ENCODE data around the gene ABI2. TPM values are rescaled to one million over a fixed set of nuclear protein-coding genes. Genes with fewer than 3 reads are reported as not detected.

Gene ABI2
- total RNA-seq, 4 donors from 2014 or later: 10.1 to 28.4 (median 22.0) TPM

GRCh38 chr2:203446780-203447179 is 118.6 kb downstream of the ABI2 start:
- Histone ChIP-seq H3K36me3 (peaks cover 90% of the 10 kb centered on the region), H3K27me3 (no peaks in the 10 kb centered on the region), H3K4me3 (no peak overlapping the region), H3K4me1 (peaks cover 3% of the 10 kb centered on the region), H3K9me3 (no peaks in the 10 kb centered on the region), H3K27ac (no peak overlapping the region)
- 99% methylated on average over 3 of the region's 3 CpGs for WGBS
- TF ChIP-seq CTCF (IDR thresholded peaks at IDR 0.05) (no peak), POLR2A (IDR thresholded peaks at IDR 0.05) (no peak), POLR2AphosphoS5 (IDR thresholded peaks at IDR 0.05) (no peak), EP300 (IDR thresholded peaks at IDR 0.05) (no peak)
- DNase-seq (ENCODE audit: low spot score in 2 of 2): no peak

DNA sequence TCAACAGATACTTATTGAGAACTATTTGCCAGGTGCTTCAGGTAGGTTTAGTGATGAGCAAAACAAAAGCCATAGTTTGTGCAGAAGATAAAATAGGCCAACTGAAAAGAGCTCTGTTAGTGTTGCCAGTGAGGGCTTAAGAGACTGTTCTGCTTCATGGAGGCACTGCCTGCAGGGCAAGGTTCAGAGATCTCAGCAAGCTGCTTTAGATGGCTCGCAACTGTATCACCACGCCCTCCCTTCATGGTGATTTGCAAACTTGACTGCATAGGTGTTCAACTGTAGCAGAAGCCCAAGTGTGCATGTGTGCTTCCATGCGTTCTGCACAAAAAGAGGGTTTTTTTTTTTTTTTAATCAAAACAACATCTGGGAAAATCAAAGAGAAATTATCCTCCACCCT is 122.4 kb downstream of the ABI2 start:
- H3K27me3 ChIP-seq: no peaks in the 10 kb centered on the region
- no peak for TF ChIP-seq POLR2AphosphoS5 (IDR thresholded peaks at IDR 0.05)
- no peak for TF ChIP-seq POLR2A (IDR thresholded peaks at IDR 0.05)
- no peak for TF ChIP-seq CTCF (IDR thresholded peaks at IDR 0.05)
- no peak for TF ChIP-seq EP300 (IDR thresholded peaks at IDR 0.05)
- H3K27ac ChIP-seq: no peak overlapping the region
- no peak for DNase-seq (ENCODE audit: low spot score in 2 of 2)
- H3K4me3 ChIP-seq: no peak overlapping the region
- peaks cover 68% of the 10 kb centered on the region for H3K36me3 ChIP-seq
- no peaks in the 10 kb centered on the region for H3K9me3 ChIP-seq
- 80% methylated on average over 3 of the region's 3 CpGs for WGBS
- H3K4me1 ChIP-seq: peaks cover 10% of the 10 kb centered on the region

GRCh38 chr2:203451011-203451410 is 122.8 kb downstream of the ABI2 start:
- Histone ChIP-seq H3K4me3 (no peak overlapping the region), H3K4me1 (peaks cover 10% of the 10 kb centered on the region), H3K27ac (no peak overlapping the region), H3K27me3 (no peaks in the 10 kb centered on the region), H3K9me3 (no peaks in the 10 kb centered on the region), H3K36me3 (peaks cover 65% of the 10 kb centered on the region)
- no peak for DNase-seq (ENCODE audit: low spot score in 2 of 2)
- TF ChIP-seq POLR2AphosphoS5 (IDR thresholded peaks at IDR 0.05) (no peak), POLR2A (IDR thresholded peaks at IDR 0.05) (no peak), EP300 (IDR thresholded peaks at IDR 0.05) (no peak), CTCF (IDR thresholded peaks at IDR 0.05) (no peak)
- WGBS: 91% methylated on average over 2 of the region's 2 CpGs

DNA sequence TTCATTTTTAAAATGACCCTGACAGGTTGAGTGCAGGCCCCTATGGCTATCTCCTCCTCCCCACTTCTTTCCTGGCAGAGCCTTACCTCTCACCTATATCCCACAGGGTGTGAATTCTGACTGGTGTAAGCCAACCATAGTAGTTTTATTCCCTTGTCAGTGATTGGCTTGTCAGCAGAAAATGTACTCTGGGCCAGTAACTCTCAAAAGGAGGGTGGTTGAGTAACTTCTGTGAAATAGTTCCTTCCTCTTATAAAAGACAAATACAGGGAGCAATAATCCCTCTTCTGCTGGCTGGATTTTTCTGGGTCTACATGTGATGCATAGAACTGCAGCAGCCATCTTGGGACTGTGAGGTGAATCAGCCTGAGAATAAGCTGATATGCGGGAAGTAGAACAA is 123.5 kb downstream of the ABI2 start:
- WGBS: 100% methylated on average over 1 of the region's 1 CpG
- H3K4me1 ChIP-seq: peaks cover 10% of the 10 kb centered on the region
- H3K4me3 ChIP-seq: no peak overlapping the region
- no peak overlapping the region for H3K27ac ChIP-seq
- H3K9me3 ChIP-seq: no peaks in the 10 kb centered on the region
- H3K27me3 ChIP-seq: no peaks in the 10 kb centered on the region
- no peak for DNase-seq (ENCODE audit: low spot score in 2 of 2)
- peaks cover 60% of the 10 kb centered on the region for H3K36me3 ChIP-seq
- TF ChIP-seq EP300 (IDR thresholded peaks at IDR 0.05) (no peak), POLR2A (IDR thresholded peaks at IDR 0.05) (no peak), POLR2AphosphoS5 (IDR thresholded peaks at IDR 0.05) (no peak)

GRCh38 chr2:203453858-203454451 is 125.8 kb downstream of the ABI2 start:
- Histone ChIP-seq H3K4me3 (no peak overlapping the region), H3K36me3 (peaks cover 61% of the 10 kb centered on the region), H3K27ac (no peak overlapping the region), H3K27me3 (no peaks in the 10 kb centered on the region), H3K9me3 (no peaks in the 10 kb centered on the region), H3K4me1 (peaks cover 10% of the 10 kb centered on the region)
- TF ChIP-seq EP300 (IDR thresholded peaks at IDR 0.05) (no peak), CTCF (IDR thresholded peaks at IDR 0.05) (peak; percentile 40 to 68)
- DNase-seq (ENCODE audit: low spot score in 2 of 2): no peak
- WGBS: 15% methylated on average over 1 of the region's 1 CpG

DNA sequence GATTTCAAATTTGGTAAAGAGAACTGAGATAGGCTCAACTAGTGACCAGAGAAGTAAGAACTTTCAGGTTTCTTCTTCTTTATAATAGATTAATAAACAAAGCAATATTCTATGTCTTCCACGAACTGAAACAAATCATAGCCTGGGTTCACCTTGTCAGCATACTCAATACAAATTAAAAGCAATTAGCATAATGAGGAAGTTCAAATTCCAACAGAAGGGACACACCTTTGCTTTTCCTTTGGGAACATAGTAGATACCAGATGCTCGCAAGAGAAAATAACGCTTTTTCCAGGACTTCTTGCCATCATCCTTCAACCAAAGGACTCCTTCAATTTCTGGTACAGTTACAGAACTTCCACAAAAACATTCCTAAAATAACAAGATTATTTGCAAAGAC is 127.0 kb downstream of the ABI2 start:
- H3K9me3 ChIP-seq: no peaks in the 10 kb centered on the region
- no peak overlapping the region for H3K27ac ChIP-seq
- TF ChIP-seq CTCF (IDR thresholded peaks at IDR 0.05): no peak
- no peak for TF ChIP-seq POLR2AphosphoS5 (IDR thresholded peaks at IDR 0.05)
- TF ChIP-seq EP300 (IDR thresholded peaks at IDR 0.05): no peak
- no peak for TF ChIP-seq POLR2A (IDR thresholded peaks at IDR 0.05)
- H3K27me3 ChIP-seq: no peaks in the 10 kb centered on the region
- no peak for DNase-seq (ENCODE audit: low spot score in 2 of 2)
- peaks cover 10% of the 10 kb centered on the region for H3K4me1 ChIP-seq
- 62% methylated on average over 3 of the region's 3 CpGs for WGBS
- no peak overlapping the region for H3K4me3 ChIP-seq
- peaks cover 64% of the 10 kb centered on the region for H3K36me3 ChIP-seq
